GM12878 (cell line): Measurements from ENCODE around the gene GLT1D1. TPM values are rescaled to one million over a fixed set of nuclear protein-coding genes. Genes with fewer than 3 reads are reported as not detected.

Source experiments
- BMI1 ChIP-seq: fragments of 450-650 bp; IDR thresholded peaks from 2 replicates; pipeline ENCODE4 v1.6.1; 2016; ENCODE audit warnings: mild to moderate bottlenecking, moderate library complexity, borderline replicate concordance
- FOS ChIP-seq: IDR thresholded peaks from 3 replicates; pipeline ENCODE4 v1.6.1; 2011; ENCODE audit warnings: borderline replicate concordance; ENCODE audit not compliant: insufficient read length; ENCODE audit errors: extremely low read depth
- FOXK2 ChIP-seq: fragments of 450-650 bp; IDR thresholded peaks from 2 replicates; pipeline ENCODE4 v1.6.1; 2017; ENCODE audit warnings: mild to moderate bottlenecking, moderate library complexity
- HDGF ChIP-seq: fragments of 450-650 bp; IDR thresholded peaks from 2 replicates; pipeline ENCODE4 v1.6.1; 2016; ENCODE audit warnings: antibody characterized with exemption
- KDM1A ChIP-seq: fragments of 200-600 bp; sonication (generic); IDR thresholded peaks from 2 replicates; pipeline ENCODE4 v1.6.1; 2016; ENCODE audit warnings: borderline replicate concordance
- MTA2 ChIP-seq: fragments of 450-650 bp; IDR thresholded peaks from 2 replicates; pipeline ENCODE4 v1.6.1; 2016; ENCODE audit warnings: low read depth, mild to moderate bottlenecking, moderate library complexity
- MYC ChIP-seq: IDR thresholded peaks from 2 replicates; pipeline ENCODE4 v1.6.1; 2011; ENCODE audit warnings: mild to moderate bottlenecking, low read length, moderate library complexity, inconsistent platforms; ENCODE audit not compliant: insufficient read depth, insufficient replicate concordance, insufficient read length, severe bottlenecking
- NFYB ChIP-seq: IDR thresholded peaks from 2 replicates; pipeline ENCODE4 v1.6.1; 2011; ENCODE audit warnings: low read depth, mild to moderate bottlenecking, low read length, improper control_type of control experiment, moderate library complexity; ENCODE audit not compliant: insufficient read depth
- PAX5 ChIP-seq: IDR thresholded peaks from 2 replicates; pipeline ENCODE4 v1.6.1; 2011; ENCODE audit warnings: low read depth, low read length, borderline replicate concordance
- POU2F2 ChIP-seq: IDR thresholded peaks from 3 replicates; pipeline ENCODE4 v1.6.1; 2011; ENCODE audit warnings: low read depth, mild to moderate bottlenecking, low read length, borderline replicate concordance
- RBBP5 ChIP-seq: fragments of 200-600 bp; sonication (generic); conservative IDR thresholded peaks from 2 replicates; pipeline ENCODE4 v1.6.1; 2016
- SPI1 ChIP-seq: IDR thresholded peaks from 2 replicates; pipeline ENCODE4 v1.6.1; 2011; ENCODE audit warnings: low read depth, mild to moderate bottlenecking, low read length, moderate library complexity, borderline replicate concordance; ENCODE audit not compliant: insufficient read depth
- SREBF2 ChIP-seq: IDR thresholded peaks from 2 replicates; pipeline ENCODE4 v1.6.1; 2012; ENCODE audit warnings: mild to moderate bottlenecking, low read length
- STAT3 ChIP-seq: IDR thresholded peaks from 2 replicates; pipeline ENCODE4 v1.6.1; 2011; ENCODE audit warnings: low read depth, low read length, improper control_type of control experiment
- TAF1 ChIP-seq: IDR thresholded peaks from 2 replicates; pipeline ENCODE4 v1.6.1; 2011; ENCODE audit warnings: mild to moderate bottlenecking, low read depth, low read length, borderline replicate concordance
- ZNF217 ChIP-seq: fragments of 450-650 bp; IDR thresholded peaks from 2 replicates; pipeline ENCODE4 v1.6.1; 2017; ENCODE audit warnings: antibody characterized with exemption, mild to moderate bottlenecking
- ZNF622 ChIP-seq: fragments of 450-650 bp; IDR thresholded peaks from 2 replicates; pipeline ENCODE4 v1.6.1; 2017; ENCODE audit warnings: mild to moderate bottlenecking, inconsistent platforms
- ZNF687 ChIP-seq: fragments of 450-650 bp; IDR thresholded peaks from 2 replicates; pipeline ENCODE4 v1.6.1; 2017; ENCODE audit warnings: mild to moderate bottlenecking, moderate library complexity
- polyA plus RNA-seq, 11 experiments: library from polyadenylated mRNA; depleted of rRNA in 4 of 11; unstranded in 6 of 11; stranded (reverse) in 5 of 11; fragments of >200 nt; fragmentation: Nextera tagmentation in 4 of 11; fragmentation: Illumina TruSeq in 1 of 11; extraction: Ambion mirVana in 4 of 11; extraction: Trizol in 1 of 11; gene quantifications; 1 replicate in 1 of 11; 2 replicates in 10 of 11; pipeline versions ENCODE4 v1.2.1 to v1.2.3, GENCODE V29; 2011 to 2016; ENCODE audit warnings: inconsistent platforms in 2 of 11, missing spikeins in 2 of 11, low read depth in 1 of 11
- total RNA-seq, 4 experiments: library from RNA; depleted of rRNA in 3 of 4; stranded (reverse); fragments of >200 nt in 3 of 4; fragmentation: Illumina TruSeq in 1 of 4; extraction: Trizol in 1 of 4; gene quantifications; 2 replicates each; pipeline versions ENCODE4 v1.2.1 to v1.2.3, GENCODE V29; 2013 to 2021
- TF ChIP-seq, protein P1 (sequence below): IDR thresholded peaks from 2 replicates; pipeline ENCODE4 v1.6.1; 2011; ENCODE audit warnings: low read depth, mild to moderate bottlenecking, low read length, moderate library complexity, borderline replicate concordance; ENCODE audit errors: extremely low read depth
- TF ChIP-seq, protein P2 (sequence below): IDR thresholded peaks from 2 replicates; pipeline ENCODE4 v1.6.1; 2011; ENCODE audit warnings: borderline replicate concordance, low read depth, mild to moderate bottlenecking, moderate library complexity, low read length; ENCODE audit not compliant: insufficient read depth, poor library complexity, severe bottlenecking

Gene GLT1D1
- total and polyA plus RNA-seq, 10 of the 15 experiments (the other 5 are each of a cell fraction or from before 2014, with no cell fraction given) = 0.42 to 62.8 (median 3.0) TPM

DNA sequence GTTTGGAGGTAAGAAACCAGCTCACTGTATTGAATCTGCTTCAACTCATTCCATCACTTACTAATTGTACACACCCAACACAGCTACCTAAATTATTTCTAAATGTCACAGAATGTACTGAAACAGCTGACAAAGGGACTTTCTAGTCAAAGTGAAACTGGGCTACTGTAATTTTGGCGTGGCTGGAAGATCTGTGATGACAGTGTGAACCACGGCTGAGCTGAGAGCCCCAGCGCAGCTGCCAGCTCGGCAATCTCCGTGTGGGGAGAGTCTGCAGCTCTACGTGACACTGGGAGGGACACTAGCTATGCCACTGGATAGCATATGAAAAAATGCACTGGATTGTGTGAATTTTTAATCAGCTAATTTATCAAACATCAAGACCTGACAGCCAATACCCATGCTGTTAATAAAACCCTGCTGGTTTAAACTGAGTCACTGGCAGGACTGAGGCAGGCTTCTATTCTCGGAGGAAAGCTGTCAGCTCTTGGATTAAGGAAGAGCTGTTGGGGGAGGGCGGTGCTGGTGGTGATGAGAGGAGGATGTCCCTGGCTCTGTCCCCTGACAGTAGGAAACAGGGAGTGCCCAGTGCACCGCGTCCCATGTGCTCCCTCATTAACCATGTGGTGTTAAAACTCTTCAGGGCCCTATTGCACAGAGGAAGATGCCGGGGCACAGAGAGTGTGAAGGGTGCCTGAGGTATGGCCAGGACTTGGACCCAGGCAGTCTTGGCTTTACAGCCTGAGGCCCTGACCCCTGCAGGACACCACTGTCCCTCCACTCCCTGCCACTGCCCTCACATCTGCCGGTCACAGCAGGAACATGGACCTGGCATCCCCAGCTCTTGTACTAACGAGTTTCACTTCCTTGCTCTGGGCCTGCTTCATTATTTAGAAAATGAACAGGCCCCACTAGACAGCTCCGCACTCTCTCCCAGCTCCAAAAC, 42.8 kb upstream of the GLT1D1 start (continued):
- no peak for TF ChIP-seq FOS
- TF ChIP-seq, protein P1, sequence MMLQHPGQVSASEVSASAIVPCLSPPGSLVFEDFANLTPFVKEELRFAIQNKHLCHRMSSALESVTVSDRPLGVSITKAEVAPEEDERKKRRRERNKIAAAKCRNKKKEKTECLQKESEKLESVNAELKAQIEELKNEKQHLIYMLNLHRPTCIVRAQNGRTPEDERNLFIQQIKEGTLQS = no peak
- TF ChIP-seq, protein P2, sequence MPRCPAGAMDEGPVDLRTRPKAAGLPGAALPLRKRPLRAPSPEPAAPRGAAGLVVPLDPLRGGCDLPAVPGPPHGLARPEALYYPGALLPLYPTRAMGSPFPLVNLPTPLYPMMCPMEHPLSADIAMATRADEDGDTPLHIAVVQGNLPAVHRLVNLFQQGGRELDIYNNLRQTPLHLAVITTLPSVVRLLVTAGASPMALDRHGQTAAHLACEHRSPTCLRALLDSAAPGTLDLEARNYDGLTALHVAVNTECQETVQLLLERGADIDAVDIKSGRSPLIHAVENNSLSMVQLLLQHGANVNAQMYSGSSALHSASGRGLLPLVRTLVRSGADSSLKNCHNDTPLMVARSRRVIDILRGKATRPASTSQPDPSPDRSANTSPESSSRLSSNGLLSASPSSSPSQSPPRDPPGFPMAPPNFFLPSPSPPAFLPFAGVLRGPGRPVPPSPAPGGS = peak; percentile 66
- TF ChIP-seq STAT3 = no peak
- peak; percentile 81 for TF ChIP-seq PAX5
- TF ChIP-seq ZNF622 = no peak
- no peak for TF ChIP-seq TAF1
- no peak for TF ChIP-seq RBBP5
- no peak; the same call in 1 of the 2 replicates for TF ChIP-seq BMI1
- peak; percentile 25; the same call in 2 of the 3 replicates for TF ChIP-seq POU2F2
- peak; percentile 94 for TF ChIP-seq HDGF
- TF ChIP-seq MYC = no peak
- no peak for TF ChIP-seq NFYB
- TF ChIP-seq ZNF217 = no peak
- peak; percentile 96 for TF ChIP-seq ZNF687
- TF ChIP-seq FOXK2 = no peak
- no peak for TF ChIP-seq SREBF2
- peak; percentile 91 for TF ChIP-seq MTA2
- no peak for TF ChIP-seq KDM1A
- peak; percentile 98 for TF ChIP-seq SPI1
